ENCODE results near the gene PER1. TPM values are rescaled to one million over a fixed set of nuclear protein-coding genes. Genes with fewer than 3 reads are reported as not detected.

The PER1 gene
- total RNA-seq, 3 donors from 2014 or later, result 97.3 to 167 (median 115) TPM

DNA sequence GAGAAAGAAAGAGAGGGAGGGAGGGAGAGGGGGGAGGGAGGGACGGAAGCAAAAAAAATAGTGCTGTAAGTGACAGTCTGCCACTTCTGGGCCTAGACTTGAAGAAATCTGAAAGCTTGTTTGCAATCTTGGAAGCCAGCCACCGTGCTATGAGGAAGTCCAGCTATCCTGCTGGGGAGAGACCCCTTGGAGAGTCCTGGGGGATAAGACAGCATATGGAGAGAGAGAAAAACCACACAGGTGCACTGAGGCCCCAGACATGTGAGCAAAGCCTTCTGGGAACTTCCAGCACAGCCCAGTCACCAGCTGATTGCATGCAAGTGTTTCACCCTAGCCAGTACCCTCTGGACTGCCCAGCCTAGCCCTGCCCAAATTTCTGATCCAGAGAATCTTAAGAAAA is 52.1 kb downstream of the PER1 start:
- DNase-seq (ENCODE audit: low spot score in 2 of 2), result no peak
- no peak overlapping the region for H3K27ac ChIP-seq
- H3K4me3 ChIP-seq, result no peak overlapping the region
- no peaks in the 10 kb centered on the region for H3K36me3 ChIP-seq
- intact Hi-C loops (cut with DNase I; ENCODE audit: low total_unique reads), result no loop called here
- H3K4me1 ChIP-seq, result no peaks in the 10 kb centered on the region
- no peak for TF ChIP-seq POLR2A (IDR thresholded peaks at IDR 0.05)
- TF ChIP-seq, protein P1, sequence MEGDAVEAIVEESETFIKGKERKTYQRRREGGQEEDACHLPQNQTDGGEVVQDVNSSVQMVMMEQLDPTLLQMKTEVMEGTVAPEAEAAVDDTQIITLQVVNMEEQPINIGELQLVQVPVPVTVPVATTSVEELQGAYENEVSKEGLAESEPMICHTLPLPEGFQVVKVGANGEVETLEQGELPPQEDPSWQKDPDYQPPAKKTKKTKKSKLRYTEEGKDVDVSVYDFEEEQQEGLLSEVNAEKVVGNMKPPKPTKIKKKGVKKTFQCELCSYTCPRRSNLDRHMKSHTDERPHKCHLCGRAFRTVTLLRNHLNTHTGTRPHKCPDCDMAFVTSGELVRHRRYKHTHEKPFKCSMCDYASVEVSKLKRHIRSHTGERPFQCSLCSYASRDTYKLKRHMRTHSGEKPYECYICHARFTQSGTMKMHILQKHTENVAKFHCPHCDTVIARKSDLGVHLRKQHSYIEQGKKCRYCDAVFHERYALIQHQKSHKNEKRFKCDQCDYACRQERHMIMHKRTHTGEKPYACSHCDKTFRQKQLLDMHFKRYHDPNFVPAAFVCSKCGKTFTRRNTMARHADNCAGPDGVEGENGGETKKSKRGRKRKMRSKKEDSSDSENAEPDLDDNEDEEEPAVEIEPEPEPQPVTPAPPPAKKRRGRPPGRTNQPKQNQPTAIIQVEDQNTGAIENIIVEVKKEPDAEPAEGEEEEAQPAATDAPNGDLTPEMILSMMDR (IDR thresholded peaks at IDR 0.05), result no peak
- TF ChIP-seq POLR2AphosphoS5 (IDR thresholded peaks at IDR 0.05), result no peak
- H3K27me3 ChIP-seq, result no peaks in the 10 kb centered on the region
- no peaks in the 10 kb centered on the region for H3K9me3 ChIP-seq

DNA sequence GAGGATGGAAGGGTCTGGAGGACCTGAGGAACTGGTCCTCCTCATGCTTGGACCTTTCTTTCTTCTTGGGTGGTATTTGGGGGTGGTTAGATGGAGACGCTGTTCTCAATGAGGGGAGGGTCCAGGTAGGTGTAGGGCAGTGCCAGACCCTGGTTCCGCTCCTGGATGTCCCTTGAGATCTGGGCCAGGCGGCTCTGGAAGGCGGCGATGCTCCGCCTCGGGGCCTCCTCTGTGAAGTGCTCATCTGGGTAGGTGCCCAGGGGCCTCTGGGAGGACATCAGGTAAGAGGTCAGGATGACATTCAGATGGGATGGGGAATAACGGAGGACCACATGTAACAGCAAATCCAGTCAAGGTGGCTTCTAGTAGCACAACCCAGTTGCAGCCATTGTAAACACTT is 55.7 kb downstream of the PER1 start:
- intact Hi-C loops (cut with DNase I; ENCODE audit: low total_unique reads), result no loop called here
- no peaks in the 10 kb centered on the region for H3K9me3 ChIP-seq
- H3K4me3 ChIP-seq, result no peak overlapping the region
- no peaks in the 10 kb centered on the region for H3K4me1 ChIP-seq
- H3K36me3 ChIP-seq, result no peaks in the 10 kb centered on the region
- no peak for DNase-seq (ENCODE audit: low spot score in 2 of 2)
- H3K27ac ChIP-seq, result no peak overlapping the region
- H3K27me3 ChIP-seq, result no peaks in the 10 kb centered on the region
- TF ChIP-seq, protein P1 (IDR thresholded peaks at IDR 0.05), result no peak
- TF ChIP-seq POLR2A (IDR thresholded peaks at IDR 0.05) (no peak), POLR2AphosphoS5 (IDR thresholded peaks at IDR 0.05) (no peak)

DNA sequence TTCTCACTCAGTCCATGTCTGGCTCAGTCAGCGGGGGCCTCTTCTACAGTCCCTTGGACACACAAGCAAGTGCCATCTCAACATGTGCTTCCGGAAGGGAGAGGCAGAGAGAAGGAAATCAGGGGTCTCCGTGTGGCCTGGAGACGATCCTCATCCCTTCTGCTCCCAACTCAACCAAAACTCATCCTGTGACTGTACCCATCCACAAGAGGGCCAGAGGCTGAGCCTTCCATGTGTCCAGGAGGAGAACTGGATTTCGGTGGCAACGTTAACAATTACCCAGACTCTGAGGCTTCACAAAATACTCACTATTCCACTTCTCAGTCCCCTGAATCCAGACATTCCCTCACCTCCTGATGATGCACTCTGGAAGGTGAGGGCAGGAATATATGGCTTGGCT is 56.8 kb downstream of the PER1 start:
- Histone ChIP-seq H3K4me1 (no peaks in the 10 kb centered on the region), H3K36me3 (no peaks in the 10 kb centered on the region), H3K4me3 (no peak overlapping the region), H3K27me3 (no peaks in the 10 kb centered on the region), H3K9me3 (no peaks in the 10 kb centered on the region), H3K27ac (no peak overlapping the region)
- TF ChIP-seq POLR2A (IDR thresholded peaks at IDR 0.05) (no peak), POLR2AphosphoS5 (IDR thresholded peaks at IDR 0.05) (no peak)
- TF ChIP-seq, protein P1 (IDR thresholded peaks at IDR 0.05), result no peak
- intact Hi-C loops (cut with DNase I; ENCODE audit: low total_unique reads), result no loop called here
- DNase-seq (ENCODE audit: low spot score in 2 of 2), result no peak

DNA sequence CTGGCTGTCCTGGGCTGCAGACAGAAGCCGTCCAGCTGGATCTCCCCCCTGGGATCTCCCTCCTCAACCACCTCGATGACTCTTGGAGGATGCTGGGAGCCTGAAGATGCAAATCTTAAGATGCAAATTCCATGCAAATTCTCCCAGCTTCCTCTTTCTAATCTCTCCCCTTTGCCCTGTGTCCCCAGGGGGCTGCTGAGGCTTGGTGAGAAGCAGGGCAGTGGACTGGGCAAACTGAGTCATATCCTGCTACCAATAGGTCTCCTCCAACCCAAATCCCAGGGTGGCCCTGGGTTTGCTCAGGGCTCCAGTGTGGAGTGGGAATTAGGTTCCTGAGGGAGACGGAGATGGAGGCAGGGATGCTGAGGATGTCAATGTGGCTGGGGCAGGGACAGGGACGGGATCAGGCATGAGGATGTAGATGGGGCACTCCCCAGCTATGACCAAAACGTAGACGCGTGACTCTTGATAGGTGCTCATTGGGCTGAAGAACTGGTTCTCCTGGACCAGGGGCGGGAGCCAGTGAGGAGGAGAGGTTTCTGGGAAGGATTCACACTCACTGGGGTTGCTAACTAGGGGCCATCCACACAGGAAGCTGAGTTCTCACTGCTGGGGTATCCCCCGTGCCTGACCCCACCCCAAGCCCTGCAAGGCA is 61.0 kb downstream of the PER1 start:
- H3K27me3 ChIP-seq, result peaks cover 0 to 3% of the 10 kb centered on the region in 2 donors
- TF ChIP-seq POLR2A (IDR thresholded peaks at IDR 0.05), result no peak
- TF ChIP-seq, protein P1 (IDR thresholded peaks at IDR 0.05), result no peak
- TF ChIP-seq POLR2AphosphoS5 (IDR thresholded peaks at IDR 0.05), result no peak
- no peak overlapping the region for H3K27ac ChIP-seq
- no peaks in the 10 kb centered on the region for H3K4me1 ChIP-seq
- no peak overlapping the region for H3K4me3 ChIP-seq
- no peaks in the 10 kb centered on the region for H3K36me3 ChIP-seq
- H3K9me3 ChIP-seq, result no peaks in the 10 kb centered on the region
- intact Hi-C loops (cut with DNase I; ENCODE audit: low total_unique reads), result no loop called here
- DNase-seq (ENCODE audit: low spot score in 2 of 2), result no peak

Other genes starting within 250 kb of the PER1 start
- gene RNF227, start 236.1 kb downstream of the PER1 start, total RNA-seq, result 10 to 100 TPM in 1 of 3 donors, 1 to 10 TPM in 2; 4.6 to 19.5 (median 8.6) TPM
- gene KCNAB3, start 222.5 kb downstream of the PER1 start, total RNA-seq, result 1 to 10 TPM in 2 of 3 donors, under 1 TPM in 1; 0.48 to 1.5 (median 1.3) TPM
- 10 to 100 TPM; 24.9 to 38.9 (median 37.7) TPM for gene TRAPPC1, start 220.5 kb downstream of the PER1 start, total RNA-seq
- gene CNTROB, start 220.2 kb downstream of the PER1 start, total RNA-seq, result 10 to 100 TPM; 17.0 to 27.2 (median 23.9) TPM
- gene GUCY2D, start 149.8 kb downstream of the PER1 start, total RNA-seq, result under 1 TPM in 1 of 3 donors, not detected in 2; 0.15 TPM
- gene ALOX15B, start 113.3 kb downstream of the PER1 start, total RNA-seq, result 10 to 100 TPM in 2 of 3 donors, 1 to 10 TPM in 1; 3.3 to 38.3 (median 12.3) TPM
- gene ALOX12B, start 64.7 kb downstream of the PER1 start, total RNA-seq, result not detected
- under 1 TPM in 1 of 3 donors, not detected in 2; 0.73 TPM for gene ALOXE3, start 33.9 kb downstream of the PER1 start, total RNA-seq
- not detected for gene HES7, start 28.3 kb downstream of the PER1 start, total RNA-seq
- gene VAMP2, start 10.5 kb upstream of the PER1 start, total RNA-seq, result 10 to 100 TPM; 21.8 to 30.2 (median 28.1) TPM
- 10 to 100 TPM; 15.7 to 83.1 (median 41.0) TPM for gene TMEM107, start 24.0 kb upstream of the PER1 start, total RNA-seq
- 10 to 100 TPM in 2 of 3 donors, 1 to 10 TPM in 1; 8.5 to 11.5 (median 10.8) TPM for gene BORCS6, start 37.8 kb upstream of the PER1 start, total RNA-seq
- gene AURKB, start 58.2 kb upstream of the PER1 start, total RNA-seq, result 1 to 10 TPM in 2 of 3 donors, under 1 TPM in 1; 0.44 to 3.8 (median 1.6) TPM
- gene CTC1, start 95.7 kb upstream of the PER1 start, total RNA-seq, result 10 to 100 TPM; 12.8 to 35.7 (median 32.1) TPM
- 10 to 100 TPM; 10.2 to 23.6 (median 18.7) TPM for gene PFAS, start 96.9 kb upstream of the PER1 start, total RNA-seq
- gene RANGRF, start 136.3 kb upstream of the PER1 start, total RNA-seq, result 10 to 100 TPM; 22.1 to 25.2 (median 23.1) TPM
- gene SLC25A35, start 143.0 kb upstream of the PER1 start, total RNA-seq, result 1 to 10 TPM in 2 of 3 donors, under 1 TPM in 1; 0.96 to 4.7 (median 3.3) TPM
- 10 to 100 TPM in 2 of 3 donors, 1 to 10 TPM in 1; 2.9 to 75.4 (median 11.5) TPM for gene ARHGEF15, start 157.8 kb upstream of the PER1 start, total RNA-seq
- gene ODF4, start 187.4 kb upstream of the PER1 start, total RNA-seq, result not detected
- gene RPL26, start 230.8 kb upstream of the PER1 start, total RNA-seq, result 1,000 to 10,000 TPM; 3,666 to 5,219 (median 4,419) TPM
- not detected for gene RNF222, start 245.4 kb upstream of the PER1 start, total RNA-seq